Esophagus muscularis mucosa (tissue), 4 donors: ENCODE measurements around the gene ATP11C. TPM values are rescaled to one million over a fixed set of nuclear protein-coding genes. Genes with fewer than 3 reads are reported as not detected.

Experiments used
- DNase-seq: peaks from one replicate; pipeline ENCODE4 v3.0.0-alpha.2; 2017; ENCODE audit errors: extremely low spot score
- H3K27ac ChIP-seq, 4 donors: fragments of 200-600 bp; sonication (generic); replicated peaks in 1 of 4; 1 replicate in 3 of 4; 2 replicates in 1 of 4; pipeline ENCODE4 v1.5.1; 2016 to 2019; ENCODE audit warnings: mild to moderate bottlenecking in 1 of 4
- H3K27me3 ChIP-seq, 4 donors: fragments of 200-600 bp; sonication (generic); one replicate each; pipeline versions ENCODE4 v1.5.1 to v1.6.0; 2016 to 2019
- H3K36me3 ChIP-seq, 4 donors: fragments of 200-600 bp; sonication (generic); one replicate each; pipeline ENCODE4 v1.5.1; 2016 to 2019
- H3K4me1 ChIP-seq, 4 donors: fragments of 200-600 bp; sonication (generic); one replicate each; pipeline ENCODE4 v1.5.1; 2016 to 2019
- H3K4me3 ChIP-seq, 4 donors: fragments of 200-600 bp; sonication (generic); 1 replicate in 2 of 4; 2 replicates in 2 of 4; pipeline ENCODE4 v1.5.1; 2016 to 2019; ENCODE audit warnings: mild to moderate bottlenecking in 4 of 4, moderate library complexity in 1 of 4
- H3K9me3 ChIP-seq, 4 donors: fragments of 200-600 bp; sonication (generic); 1 replicate in 3 of 4; 2 replicates in 1 of 4; pipeline ENCODE4 v1.5.1; 2016 to 2019
- EP300 ChIP-seq: sonication (generic); formaldehyde crosslinking; IDR thresholded peaks from one replicate; pipeline ENCODE4 v1.6.1; 2017; ENCODE audit warnings: antibody characterized with exemption
- POLR2A ChIP-seq: fragments of 450-650 bp; IDR thresholded peaks from one replicate; pipeline ENCODE4 v1.6.1; 2017; ENCODE audit warnings: antibody characterized with exemption, moderate library complexity, mild to moderate bottlenecking, low read depth
- POLR2AphosphoS5 ChIP-seq, 2 donors: sonication (generic); formaldehyde crosslinking; IDR thresholded peaks; one replicate each; pipeline ENCODE4 v1.6.1; 2017; ENCODE audit warnings: antibody characterized with exemption in 2 of 2
- WGBS: methylation state at CpG from one replicate; pipeline ENCODE4 v1.1.5; 2018; 5-methylcytosine and 5-hydroxymethylcytosine counted together
- intact Hi-C: fragments of 100-400 bp; cut with DNase I; formaldehyde crosslinking; loops from one replicate; pipeline ENCODE4 v1.15.1; 2023
- total RNA-seq, 4 donors: library from RNA; depleted of rRNA; stranded (reverse); fragments of >200 nt; gene quantifications; one replicate each; pipeline versions ENCODE4 v1.1.0 to v1.2.1, GENCODE V29; 2016
- TF ChIP-seq, protein P1 (sequence below), 3 experiments: fragments of 200-600 bp in 2 of 3; fragments of 450-650 bp in 1 of 3; sonication (generic) in 2 of 3; IDR thresholded peaks; one replicate each; pipeline ENCODE4 v1.5.1; 2017 to 2019; ENCODE audit warnings: antibody characterized with exemption in 3 of 3, mild to moderate bottlenecking in 2 of 3, moderate library complexity in 1 of 3

The ATP11C gene
- total RNA-seq, 4 donors from 2014 or later = 17.9 to 29.2 (median 22.4) TPM

DNA sequence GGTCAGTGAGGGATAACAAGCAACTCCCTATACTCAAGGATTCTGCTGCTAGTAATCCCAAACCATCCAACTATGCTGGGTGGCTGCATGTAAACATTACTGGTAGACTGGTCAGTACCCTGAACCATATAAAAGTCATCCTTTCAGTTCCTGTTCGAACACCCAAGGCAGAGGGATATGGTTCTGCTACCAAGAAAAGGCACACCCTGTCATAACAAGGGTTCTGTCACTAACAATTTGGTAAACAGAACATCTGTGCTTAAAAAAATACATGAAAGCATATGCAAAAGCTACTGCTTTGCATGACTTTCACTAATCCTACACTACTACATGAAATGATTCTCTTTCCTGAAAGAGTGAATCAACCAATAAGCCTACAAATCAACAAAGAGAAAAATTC is 148.0 kb downstream of the ATP11C start:
- intact Hi-C loops = no loop called here
- Histone ChIP-seq H3K4me1 (no peaks in the 10 kb centered on the region), H3K27ac (no peak overlapping the region), H3K27me3 (no peaks in the 10 kb centered on the region), H3K9me3 (no peaks in the 10 kb centered on the region), H3K4me3 (no peak overlapping the region), H3K36me3 (peaks cover 3 to 44% (median 10%) of the 10 kb centered on the region in 4 donors)
- no peak for DNase-seq
- TF ChIP-seq EP300 = no peak
- TF ChIP-seq POLR2A = no peak
- no peak for TF ChIP-seq POLR2AphosphoS5 (IDR thresholded peaks at IDR 0.05)
- TF ChIP-seq, protein P1, sequence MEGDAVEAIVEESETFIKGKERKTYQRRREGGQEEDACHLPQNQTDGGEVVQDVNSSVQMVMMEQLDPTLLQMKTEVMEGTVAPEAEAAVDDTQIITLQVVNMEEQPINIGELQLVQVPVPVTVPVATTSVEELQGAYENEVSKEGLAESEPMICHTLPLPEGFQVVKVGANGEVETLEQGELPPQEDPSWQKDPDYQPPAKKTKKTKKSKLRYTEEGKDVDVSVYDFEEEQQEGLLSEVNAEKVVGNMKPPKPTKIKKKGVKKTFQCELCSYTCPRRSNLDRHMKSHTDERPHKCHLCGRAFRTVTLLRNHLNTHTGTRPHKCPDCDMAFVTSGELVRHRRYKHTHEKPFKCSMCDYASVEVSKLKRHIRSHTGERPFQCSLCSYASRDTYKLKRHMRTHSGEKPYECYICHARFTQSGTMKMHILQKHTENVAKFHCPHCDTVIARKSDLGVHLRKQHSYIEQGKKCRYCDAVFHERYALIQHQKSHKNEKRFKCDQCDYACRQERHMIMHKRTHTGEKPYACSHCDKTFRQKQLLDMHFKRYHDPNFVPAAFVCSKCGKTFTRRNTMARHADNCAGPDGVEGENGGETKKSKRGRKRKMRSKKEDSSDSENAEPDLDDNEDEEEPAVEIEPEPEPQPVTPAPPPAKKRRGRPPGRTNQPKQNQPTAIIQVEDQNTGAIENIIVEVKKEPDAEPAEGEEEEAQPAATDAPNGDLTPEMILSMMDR (IDR thresholded peaks at IDR 0.05) = no peak
- 50% methylated on average over 1 of the region's 1 CpG for WGBS

DNA sequence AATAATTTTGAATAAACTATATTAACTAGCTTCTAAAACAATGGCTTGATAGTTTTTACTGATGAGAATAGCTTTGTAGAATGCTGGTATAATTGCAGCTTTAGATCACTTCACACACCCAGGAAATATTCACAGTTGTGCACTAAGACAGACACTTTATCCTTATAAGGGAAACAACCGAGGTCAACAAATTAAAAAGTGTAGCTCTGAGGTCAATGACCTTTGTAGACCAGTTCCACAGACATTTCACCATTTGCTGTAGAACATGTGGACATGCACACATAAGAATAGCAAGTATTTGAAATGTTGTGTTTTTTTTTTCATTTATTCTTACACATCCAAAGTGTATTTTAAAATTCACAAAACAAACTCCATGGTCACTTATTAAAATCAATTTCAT is 148.9 kb downstream of the ATP11C start:
- no peaks in the 10 kb centered on the region for H3K4me1 ChIP-seq
- H3K9me3 ChIP-seq = no peaks in the 10 kb centered on the region
- WGBS = 61% methylated on average over 1 of the region's 1 CpG

DNA sequence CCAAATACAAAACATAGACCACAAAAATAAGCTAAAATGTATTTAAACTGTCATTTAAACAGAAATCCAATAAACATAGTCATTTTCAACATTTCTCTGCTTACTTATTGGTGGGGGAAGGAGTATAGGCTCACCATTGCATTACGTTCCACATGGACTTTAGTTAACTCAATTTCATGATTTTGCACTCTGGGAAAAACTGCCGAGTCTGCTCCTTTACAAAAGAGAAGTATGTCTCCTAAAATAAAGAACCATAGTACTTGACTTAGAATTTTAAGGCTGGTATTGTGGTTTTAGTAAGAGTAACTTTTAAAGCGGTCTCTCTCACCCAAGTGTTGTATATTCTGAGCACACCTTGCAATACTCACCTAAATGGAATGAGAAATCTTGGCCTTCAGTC is 149.8 kb downstream of the ATP11C start:
- no peaks in the 10 kb centered on the region for H3K9me3 ChIP-seq
- no peaks in the 10 kb centered on the region for H3K27me3 ChIP-seq
- H3K4me3 ChIP-seq = no peak overlapping the region
- DNase-seq = no peak
- WGBS = 80% methylated on average over 3 of the region's 3 CpGs
- intact Hi-C loops = no loop called here
- no peak overlapping the region for H3K27ac ChIP-seq
- TF ChIP-seq, protein P1 (IDR thresholded peaks at IDR 0.05) = no peak
- no peak for TF ChIP-seq POLR2AphosphoS5 (IDR thresholded peaks at IDR 0.05)
- no peak for TF ChIP-seq POLR2A
- no peak for TF ChIP-seq EP300
- H3K4me1 ChIP-seq = no peaks in the 10 kb centered on the region
- peaks cover 3 to 35% (median 7%) of the 10 kb centered on the region in 4 donors for H3K36me3 ChIP-seq

More for the DNA sequence above, 148.9 kb downstream of the ATP11C start:
- intact Hi-C loops = no loop called here
- no peak for DNase-seq
- no peaks in the 10 kb centered on the region for H3K27me3 ChIP-seq
- H3K4me3 ChIP-seq = no peak overlapping the region
- H3K36me3 ChIP-seq = peaks cover 3 to 42% (median 9%) of the 10 kb centered on the region in 4 donors
- no peak overlapping the region for H3K27ac ChIP-seq
- TF ChIP-seq EP300 = no peak
- TF ChIP-seq POLR2A = no peak
- no peak for TF ChIP-seq POLR2AphosphoS5 (IDR thresholded peaks at IDR 0.05)
- TF ChIP-seq, protein P1 (IDR thresholded peaks at IDR 0.05) = no peak

DNA sequence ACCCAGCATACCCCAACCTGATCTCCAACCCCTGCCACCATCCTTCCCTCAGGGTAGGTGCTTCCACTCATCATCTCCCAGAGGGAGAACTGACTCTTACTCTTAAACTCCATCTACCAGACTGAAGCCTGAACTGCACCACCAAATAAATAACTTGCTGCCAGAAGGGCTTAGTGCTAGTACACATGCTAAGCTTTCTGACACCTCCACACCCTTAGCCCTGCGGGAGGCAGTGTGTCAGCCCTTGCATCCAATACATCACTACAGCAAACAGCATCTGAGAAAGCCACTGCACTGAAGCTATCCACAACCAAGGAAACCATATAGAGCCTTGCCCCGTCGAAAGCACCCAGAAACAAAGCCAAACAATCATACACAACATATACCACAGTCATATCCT is 156.3 kb downstream of the ATP11C start:
- no peak overlapping the region for H3K4me3 ChIP-seq
- 85% methylated on average over 3 of the region's 3 CpGs for WGBS
- no peak for DNase-seq
- TF ChIP-seq, protein P1 (IDR thresholded peaks at IDR 0.05) = no peak
- TF ChIP-seq POLR2A (no peak), POLR2AphosphoS5 (IDR thresholded peaks at IDR 0.05) (no peak), EP300 (no peak)
- H3K9me3 ChIP-seq = no peaks in the 10 kb centered on the region
- H3K36me3 ChIP-seq = peaks cover 0 to 46% (median 2%) of the 10 kb centered on the region in 4 donors
- no peak overlapping the region for H3K27ac ChIP-seq
- H3K27me3 ChIP-seq = no peaks in the 10 kb centered on the region
- H3K4me1 ChIP-seq = no peaks in the 10 kb centered on the region
- intact Hi-C loops = no loop called here

DNA sequence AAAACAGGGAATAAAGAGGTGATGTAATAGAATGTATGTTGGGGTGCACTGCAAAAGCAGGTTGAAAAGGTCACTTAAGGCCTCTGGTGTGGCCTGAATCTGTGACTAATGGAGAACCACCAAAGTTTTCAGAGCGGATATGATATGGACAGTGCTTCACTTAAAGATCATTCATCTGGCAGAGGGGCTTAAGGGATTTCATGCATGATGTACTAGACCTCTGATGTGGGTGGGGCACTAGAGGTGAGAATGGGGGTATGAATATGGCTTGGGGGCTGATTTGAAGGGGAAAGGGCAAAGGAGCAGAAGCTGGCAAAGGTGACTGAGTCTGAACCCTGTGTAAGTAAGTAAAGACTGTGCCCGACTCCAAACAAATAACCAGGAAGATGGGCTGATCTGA is 162.5 kb downstream of the ATP11C start:
- intact Hi-C loops = no loop called here
- H3K27ac ChIP-seq = no peak overlapping the region
- no peaks in the 10 kb centered on the region for H3K9me3 ChIP-seq
- DNase-seq = no peak
- WGBS = 90% methylated on average over 2 of the region's 2 CpGs
- TF ChIP-seq, protein P1 (IDR thresholded peaks at IDR 0.05) = no peak
- no peak for TF ChIP-seq EP300
- no peak for TF ChIP-seq POLR2A
- no peak for TF ChIP-seq POLR2AphosphoS5 (IDR thresholded peaks at IDR 0.05)
- no peaks in the 10 kb centered on the region for H3K27me3 ChIP-seq
- no peaks in the 10 kb centered on the region for H3K4me1 ChIP-seq
- H3K4me3 ChIP-seq = no peak overlapping the region
- H3K36me3 ChIP-seq = peaks cover 0 to 48% (median 5%) of the 10 kb centered on the region in 4 donors
